ENCODE measurements around the gene GRB7. TPM values are rescaled to one million over a fixed set of nuclear protein-coding genes. Genes with fewer than 3 reads are reported as not detected.

The GRB7 gene
- total RNA-seq, 1 experiment from 2014 or later, result 2,531 TPM

- Mint-ChIP-seq H3K4me1 (ENCODE audit: low read depth, unreplicated experiment) (peaks cover 47% of the 10 kb centered on the region), H3K27me3 (ENCODE audit: unreplicated experiment) (no peaks in the 10 kb centered on the region), H3K27ac (ENCODE audit: unreplicated experiment) (peak overlapping the region; percentile 89), H3K36me3 (ENCODE audit: insufficient read depth, unreplicated experiment) (peaks cover 20% of the 10 kb centered on the region), H3K4me3 (ENCODE audit: low read depth, unreplicated experiment) (peak overlapping the region; percentile 64), H3K9me3 (ENCODE audit: low read depth, unreplicated experiment) (no peaks in the 10 kb centered on the region)
- CTCF ChIA-PET, result interaction anchor here (0.5 to 120.4 kb wide), 63 partner anchors 10 to 1075 kb away, joined by 3 to 34714 read pairs (median 7); partner anchors contain the start of genes ERBB2, GRB7, GSDMA and GSDMB
- no peak for DNase-seq
- intact Hi-C loops (cut with micrococcal nuclease; ENCODE audit: unreplicated experiment), result loop anchor here (1.0 kb wide), 24 partner anchors 12 to 635 kb away; partner anchors contain the start of genes GSDMB, IKZF3, MIEN1 and PSMD3
- no TSS peak for BruUV-seq (replicated peaks)
- TF ChIP-seq CTCF (IDR thresholded peaks at IDR 0.05; ENCODE audit: unreplicated experiment), result no peak
Observed at GRCh38 chr17:39781861-39782213, 44.1 kb downstream of the GRB7 start.

GRCh38 chr17:39782481-39782880 lies 44.7 kb downstream of the GRB7 start:
- CTCF ChIA-PET, result interaction anchor here (0.5 to 120.4 kb wide), 76 partner anchors 7 to 1074 kb away, joined by 3 to 34714 read pairs (median 6); partner anchors contain the start of genes ERBB2, GRB7, GSDMA and GSDMB
- BruUV-seq (replicated peaks), result no TSS peak
- peaks cover 52% of the 10 kb centered on the region for H3K4me1 Mint-ChIP-seq (ENCODE audit: low read depth, unreplicated experiment)
- intact Hi-C loops (cut with micrococcal nuclease; ENCODE audit: unreplicated experiment), result loop anchor here (1.0 kb wide), 24 partner anchors 12 to 635 kb away; partner anchors contain the start of genes GSDMB, IKZF3, MIEN1 and PSMD3
- H3K27ac Mint-ChIP-seq (ENCODE audit: unreplicated experiment), result peak overlapping the region; percentile 89
- no peaks in the 10 kb centered on the region for H3K9me3 Mint-ChIP-seq (ENCODE audit: low read depth, unreplicated experiment)
- no peaks in the 10 kb centered on the region for H3K27me3 Mint-ChIP-seq (ENCODE audit: unreplicated experiment)
- DNase-seq, result peak; percentile 100
- no peak for TF ChIP-seq CTCF (IDR thresholded peaks at IDR 0.05; ENCODE audit: unreplicated experiment)
- H3K4me3 Mint-ChIP-seq (ENCODE audit: low read depth, unreplicated experiment), result peak overlapping the region; percentile 64
- H3K36me3 Mint-ChIP-seq (ENCODE audit: insufficient read depth, unreplicated experiment), result peaks cover 20% of the 10 kb centered on the region

- H3K9me3 Mint-ChIP-seq (ENCODE audit: low read depth, unreplicated experiment), result no peaks in the 10 kb centered on the region
- H3K27ac Mint-ChIP-seq (ENCODE audit: unreplicated experiment), result peak overlapping the region; percentile 89
- H3K36me3 Mint-ChIP-seq (ENCODE audit: insufficient read depth, unreplicated experiment), result peaks cover 20% of the 10 kb centered on the region
- intact Hi-C loops (cut with micrococcal nuclease; ENCODE audit: unreplicated experiment), result loop anchor here (1.0 kb wide), 24 partner anchors 13 to 634 kb away; partner anchors contain the start of genes GSDMB, IKZF3, MIEN1 and PSMD3
- BruUV-seq (replicated peaks), result TSS peak; percentile 87
- no peak for TF ChIP-seq CTCF (IDR thresholded peaks at IDR 0.05; ENCODE audit: unreplicated experiment)
- H3K27me3 Mint-ChIP-seq (ENCODE audit: unreplicated experiment), result no peaks in the 10 kb centered on the region
- H3K4me1 Mint-ChIP-seq (ENCODE audit: low read depth, unreplicated experiment), result peaks cover 52% of the 10 kb centered on the region
- CTCF ChIA-PET, result interaction anchor here (0.5 to 120.4 kb wide), 64 partner anchors 8 to 971 kb away, joined by 3 to 34714 read pairs (median 7); partner anchors contain the start of genes ERBB2, GRB7, GSDMA and GSDMB
- no peak for DNase-seq
- H3K4me3 Mint-ChIP-seq (ENCODE audit: low read depth, unreplicated experiment), result peak overlapping the region; percentile 64
Observed at GRCh38 chr17:39782980-39783379, 45.2 kb downstream of the GRB7 start.

- Mint-ChIP-seq H3K36me3 (ENCODE audit: insufficient read depth, unreplicated experiment) (peaks cover 11% of the 10 kb centered on the region), H3K4me3 (ENCODE audit: low read depth, unreplicated experiment) (no peak overlapping the region), H3K27ac (ENCODE audit: unreplicated experiment) (no peak overlapping the region), H3K9me3 (ENCODE audit: low read depth, unreplicated experiment) (no peaks in the 10 kb centered on the region), H3K27me3 (ENCODE audit: unreplicated experiment) (no peaks in the 10 kb centered on the region), H3K4me1 (ENCODE audit: low read depth, unreplicated experiment) (peaks cover 38% of the 10 kb centered on the region)
- intact Hi-C loops (cut with micrococcal nuclease; ENCODE audit: unreplicated experiment), result no loop called here
- no TSS peak for BruUV-seq (replicated peaks)
- no peak for DNase-seq
- CTCF ChIA-PET, result interaction anchor here (0.6 to 120.4 kb wide), 27 partner anchors 7 to 919 kb away, joined by 3 to 34714 read pairs (median 171); partner anchors contain the start of genes ERBB2, GRB7, GSDMA and GSDMB
- no peak for TF ChIP-seq CTCF (IDR thresholded peaks at IDR 0.05; ENCODE audit: unreplicated experiment)
Observed at GRCh38 chr17:39787041-39787440, 49.3 kb downstream of the GRB7 start.
